CD4-positive, alpha-beta T cell treated with Interleukin-4 for 4 hours (primary cell): ENCODE results near the gene PXDC1.
A peak's percentile ranks its signal among the peaks of the same experiment; 100 is the strongest.

Source experiments
- DNase-seq: peaks from one replicate; pipeline ENCODE4 v3.0.0-alpha.2; 2020

PXDC1 gene

DNA sequence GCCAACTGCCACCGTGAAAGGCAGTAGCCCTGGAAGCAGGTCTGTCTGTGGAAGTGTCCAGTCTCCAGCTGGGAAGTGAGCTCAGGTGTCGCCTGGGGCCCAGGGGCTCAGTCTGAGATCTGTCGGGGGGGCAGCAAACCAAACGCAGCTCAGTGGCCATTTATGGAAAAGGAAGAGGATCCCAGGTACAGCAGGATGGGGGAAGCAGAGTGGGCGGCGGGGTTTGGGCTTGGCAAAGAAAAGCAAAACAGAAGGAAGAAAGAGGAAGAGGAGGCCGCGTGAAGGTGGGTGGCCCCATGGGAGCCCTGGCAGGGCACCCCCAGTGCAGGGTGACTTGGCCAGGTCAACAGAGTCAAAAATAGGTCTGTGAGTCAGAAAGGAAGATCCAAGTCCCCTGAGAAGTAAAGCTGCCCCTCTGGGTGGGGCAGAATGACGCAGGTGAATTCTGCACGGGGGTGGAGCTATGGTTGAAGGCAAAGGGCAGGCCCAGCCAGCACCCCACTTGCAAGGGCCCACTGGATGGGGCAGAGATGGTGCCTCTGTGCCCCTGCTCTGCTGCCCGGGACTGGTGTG lies 5.3 kb downstream of the PXDC1 start:
- no peak for DNase-seq

DNA sequence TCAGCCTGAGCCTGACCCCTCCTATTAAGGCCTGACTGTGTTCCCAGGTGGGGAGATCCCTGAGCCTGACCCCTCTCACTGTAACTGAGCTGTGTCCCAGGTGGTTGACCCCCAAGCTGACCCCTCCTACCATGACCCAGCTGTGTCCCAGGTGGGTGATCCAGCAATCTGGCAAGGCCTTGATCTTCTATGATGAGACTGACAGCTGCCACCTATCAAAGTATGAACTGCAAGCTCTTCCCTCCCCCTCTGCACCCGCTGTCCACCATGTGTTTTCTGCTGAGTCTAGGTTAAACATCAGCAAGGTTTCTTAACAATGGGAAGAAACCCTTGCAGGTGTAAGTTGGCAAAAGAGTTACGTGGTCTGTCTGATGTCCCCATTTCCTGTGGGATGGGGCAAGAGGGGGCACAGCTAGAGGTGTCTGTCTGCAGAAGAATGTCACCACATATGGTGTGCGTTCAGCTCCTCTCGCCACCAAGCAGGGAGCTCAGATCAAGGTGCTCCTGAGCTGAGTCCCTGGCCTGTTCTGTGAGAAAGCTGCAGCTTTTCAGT lies 5.9 kb downstream of the PXDC1 start:
- no peak for DNase-seq

DNA sequence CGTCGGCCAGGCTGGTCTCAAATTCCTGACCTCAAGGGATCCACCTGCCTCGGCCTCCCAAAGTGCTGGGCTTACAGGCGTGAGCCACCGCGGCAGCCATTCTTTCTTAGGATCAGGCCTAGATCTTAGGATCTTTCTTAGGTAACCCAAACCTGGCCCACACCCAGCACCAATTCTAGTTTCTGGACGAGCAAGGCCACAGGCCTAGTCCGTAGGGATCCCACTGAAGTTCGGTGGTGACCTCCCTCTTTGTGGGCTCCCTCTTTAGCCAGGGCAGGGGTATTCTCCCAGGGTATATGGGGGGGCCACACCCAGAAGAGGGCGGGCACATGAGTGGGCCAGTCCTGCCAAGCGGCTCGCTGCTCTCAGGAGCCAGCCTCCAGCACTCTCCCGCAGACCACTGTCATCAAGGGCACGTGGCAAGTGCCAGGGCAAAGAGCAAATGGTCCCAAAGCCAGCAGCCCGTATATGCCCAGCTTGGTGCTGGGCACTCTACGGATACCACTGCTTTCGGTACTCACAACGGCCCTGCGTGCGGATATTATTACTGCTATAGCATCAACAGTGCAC lies 6.5 kb downstream of the PXDC1 start:
- DNase-seq = no peak

- no peak for DNase-seq
These were observed 7.2 kb downstream of the PXDC1 start for GRCh38 chr6:3744211-3744900.

- no peak for DNase-seq
These were observed 8.0 kb downstream of the PXDC1 start for GRCh38 chr6:3743541-3743940.

- peak; percentile 83 for DNase-seq
These were observed 8.8 kb downstream of the PXDC1 start for GRCh38 chr6:3742426-3743344.

GRCh38 chr6:3742076-3742425 lies 9.5 kb downstream of the PXDC1 start:
- no peak for DNase-seq

DNA sequence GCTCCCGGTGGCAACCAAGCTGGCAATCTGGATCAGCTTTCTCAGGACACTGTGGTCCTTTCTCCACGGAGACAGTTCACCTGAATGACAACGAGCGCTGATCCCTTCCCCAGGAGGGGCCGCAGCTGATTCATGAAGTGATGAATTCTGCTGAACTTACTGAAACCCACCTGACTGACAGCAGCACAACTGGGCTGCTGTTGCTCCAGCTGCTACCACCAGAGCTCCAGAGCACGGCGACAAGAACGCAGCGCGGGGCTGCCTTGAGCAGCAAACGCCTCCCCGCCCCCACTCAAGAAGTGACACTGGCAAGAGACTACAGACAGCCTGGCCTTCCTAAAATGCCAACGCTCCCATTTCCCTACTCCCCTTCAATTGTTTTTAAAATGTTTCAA lies 10.0 kb downstream of the PXDC1 start:
- no peak for DNase-seq

GRCh38 chr6:3740551-3741476 lies 10.7 kb downstream of the PXDC1 start:
- DNase-seq = no peak

DNA sequence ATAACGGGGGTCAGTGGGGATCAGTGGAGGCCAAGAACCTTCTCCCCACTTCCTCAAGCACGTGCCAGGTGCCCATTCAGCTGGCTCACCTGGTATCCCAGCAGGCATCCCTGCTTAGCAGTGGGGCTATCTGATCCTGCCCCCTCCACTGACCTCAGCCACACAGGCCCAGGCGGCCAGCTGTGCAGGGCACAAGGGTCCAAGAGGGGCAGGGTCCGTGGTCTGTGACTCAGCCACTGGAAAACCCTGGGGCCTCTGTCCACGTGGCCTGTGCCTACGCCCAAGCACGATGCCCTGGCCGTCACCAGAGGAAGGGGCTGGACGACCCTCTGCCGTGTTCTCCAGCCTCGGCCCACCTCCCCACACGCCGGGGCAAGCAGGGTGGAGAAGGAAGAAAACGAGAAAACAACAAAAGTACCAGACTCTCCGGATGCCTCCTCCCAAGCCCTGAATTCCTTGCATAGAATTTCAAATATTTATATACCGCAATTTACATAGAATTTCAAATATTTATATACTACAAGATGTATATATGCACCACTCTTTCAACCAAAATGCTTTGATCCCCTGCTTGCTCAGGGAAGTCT lies 12.1 kb downstream of the PXDC1 start:
- DNase-seq = no peak

DNA sequence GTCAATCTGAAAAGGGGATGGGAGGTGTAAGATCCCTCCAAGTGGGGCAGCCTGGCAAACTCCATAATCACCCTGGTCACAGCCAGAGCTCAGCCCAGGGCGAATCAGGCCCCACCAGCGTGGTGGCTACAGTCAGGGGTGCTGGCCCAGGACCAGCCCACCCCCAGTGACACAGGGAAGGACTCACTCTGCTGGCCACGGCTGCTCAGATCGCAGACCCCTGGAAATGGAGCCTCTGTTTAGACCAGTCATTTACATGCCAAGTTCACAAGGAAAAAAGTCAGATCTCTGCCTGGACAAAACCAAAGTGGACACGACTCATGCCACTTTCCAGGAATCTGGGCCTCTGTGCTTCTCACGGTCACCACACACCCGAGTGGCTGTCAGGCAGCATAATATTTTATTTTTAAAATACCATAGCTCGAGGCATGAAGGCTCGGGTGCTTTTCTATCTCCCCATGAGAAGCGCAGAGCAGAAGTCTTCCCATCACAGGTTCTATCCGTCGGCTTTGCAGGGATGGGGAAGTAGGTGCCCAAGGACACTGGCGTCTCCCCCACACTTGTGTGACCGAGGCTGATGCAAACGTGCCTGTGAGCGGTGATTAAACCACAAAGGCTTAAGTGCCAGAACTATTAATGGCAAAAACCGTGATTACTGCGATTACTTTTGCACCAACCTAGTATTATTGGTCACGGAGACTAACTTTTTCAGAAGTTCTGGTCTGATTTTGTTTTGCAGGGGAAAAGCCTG lies 13.0 kb downstream of the PXDC1 start:
- DNase-seq = no peak

- DNase-seq = no peak
These were observed 13.7 kb downstream of the PXDC1 start for GRCh38 chr6:3737831-3738210.

DNA sequence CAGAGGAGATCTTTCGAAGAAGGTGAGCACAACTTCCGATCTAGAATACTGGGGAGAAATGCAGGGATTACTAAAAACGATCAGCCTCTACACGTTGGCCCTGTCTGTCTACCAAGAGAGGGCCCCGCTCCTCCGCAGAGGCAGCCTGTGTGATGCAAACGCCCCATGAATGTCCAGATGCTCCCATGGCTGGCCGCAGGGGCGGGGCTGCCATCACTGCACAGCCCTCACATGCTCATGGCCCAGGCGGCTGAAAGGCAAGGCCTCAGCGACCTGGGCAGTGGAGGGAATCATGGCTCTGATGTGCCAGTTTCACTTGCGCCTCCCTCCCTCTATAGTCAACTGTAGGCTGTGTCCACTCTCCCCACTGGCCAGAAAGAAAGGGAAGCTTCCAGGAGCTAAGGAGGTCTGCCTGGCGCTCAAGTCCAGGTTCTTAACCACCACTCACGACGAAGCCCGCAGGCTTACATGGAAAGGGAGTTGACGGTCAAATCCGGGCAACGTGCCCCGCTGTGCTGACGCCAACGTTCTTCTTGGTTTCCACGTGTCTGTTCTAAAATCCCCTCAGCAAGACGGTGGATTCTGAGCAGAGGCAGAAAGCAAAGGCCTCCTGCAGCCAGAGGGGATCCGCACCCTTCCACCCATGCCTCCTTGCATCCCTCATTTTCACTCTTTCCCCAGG lies 14.2 kb downstream of the PXDC1 start:
- no peak for DNase-seq

DNA sequence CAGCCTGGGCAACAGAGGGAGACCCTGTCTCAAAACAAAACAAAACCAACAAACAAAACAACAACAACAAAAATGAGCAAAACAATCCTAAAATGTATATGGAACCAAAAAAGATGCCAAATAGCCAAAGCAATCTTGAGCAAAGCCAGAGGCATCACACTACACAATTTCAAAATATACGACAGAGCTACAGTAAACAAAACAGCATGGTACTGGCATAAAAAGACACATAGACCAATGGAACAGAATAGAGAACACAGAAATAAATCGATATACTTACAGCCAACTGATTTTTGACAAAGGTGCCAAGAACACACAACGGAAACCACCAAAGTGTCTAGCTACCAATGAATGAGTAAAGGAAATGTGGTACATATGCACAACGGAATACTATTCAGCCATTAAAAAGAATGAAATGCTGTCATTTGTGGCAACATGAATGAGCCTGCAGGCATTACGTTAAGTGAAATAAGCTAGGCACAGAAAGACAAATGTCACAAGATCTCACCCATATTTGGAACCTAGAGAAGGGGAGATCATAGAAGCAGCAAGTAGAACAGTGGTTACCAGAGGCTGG lies 16.4 kb downstream of the PXDC1 start:
- DNase-seq = no peak

GRCh38 chr6:3734023-3734422 lies 17.5 kb downstream of the PXDC1 start:
- DNase-seq = no peak

DNA sequence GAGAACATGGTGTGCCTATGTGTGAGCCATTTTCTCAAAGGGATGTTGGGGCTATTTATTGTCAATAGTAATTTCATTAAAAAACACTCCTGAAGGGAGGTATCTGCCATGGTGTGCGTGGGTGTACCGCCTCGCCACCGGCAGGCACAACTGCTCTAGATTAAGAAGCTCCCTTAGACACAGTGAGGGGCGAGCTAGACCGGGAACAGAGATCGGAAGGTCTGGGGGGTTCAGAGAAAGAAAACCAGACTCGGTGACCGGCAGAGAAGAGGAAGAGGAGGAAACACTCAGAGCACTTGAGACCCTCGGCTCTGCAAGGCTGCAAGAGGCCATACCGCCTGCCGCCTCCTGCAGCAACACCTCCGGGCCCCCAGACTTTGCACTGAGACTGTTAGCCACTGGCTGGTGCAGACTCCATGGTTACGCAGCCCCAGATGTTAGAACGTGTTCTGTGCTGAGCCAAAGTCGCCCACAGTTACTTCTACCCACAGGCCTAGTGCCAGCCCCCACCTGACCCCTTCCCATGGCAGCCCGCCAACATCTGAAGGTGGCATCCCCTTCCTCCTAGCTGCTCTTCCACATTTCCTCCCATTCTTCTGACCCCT lies 18.1 kb downstream of the PXDC1 start:
- DNase-seq = no peak

DNA sequence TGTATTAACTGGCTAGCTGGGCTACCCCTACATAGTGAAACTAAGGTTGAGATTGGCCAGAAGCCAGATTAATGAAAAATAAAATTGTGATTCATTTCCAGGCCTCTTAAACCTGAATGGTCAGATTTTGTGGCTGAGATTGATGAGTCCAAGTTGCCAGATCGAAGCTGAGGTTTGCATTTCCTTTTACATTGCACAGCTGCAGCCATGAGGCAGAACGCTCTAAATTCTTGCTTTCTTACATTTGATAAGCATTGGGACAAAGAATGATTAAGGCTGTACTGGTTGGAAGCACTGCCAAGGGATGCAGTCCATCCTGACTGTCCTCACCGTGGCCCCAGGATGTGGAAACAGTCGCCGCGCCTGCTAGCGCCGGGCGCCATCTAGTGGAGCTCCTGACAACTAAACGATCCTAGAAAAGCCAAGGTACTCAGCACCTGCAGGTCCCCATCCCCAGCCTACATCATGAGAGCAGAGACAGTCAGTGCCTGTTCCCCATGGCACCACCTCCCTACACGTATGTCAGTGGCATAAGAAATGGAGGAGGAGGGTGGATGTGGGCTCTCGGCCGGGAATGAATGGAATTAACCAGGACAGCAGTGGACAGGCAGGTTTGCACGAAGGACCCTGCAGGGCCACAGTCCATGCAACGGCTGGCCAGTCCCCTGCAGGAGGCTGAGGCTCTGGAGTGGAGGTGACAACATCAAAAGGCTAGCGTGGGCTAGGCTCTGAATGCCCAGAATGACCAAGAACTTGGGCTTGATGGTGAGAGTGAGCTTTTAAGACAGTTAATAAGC lies 19.0 kb downstream of the PXDC1 start:
- peak; percentile 61 for DNase-seq

GRCh38 chr6:3731700-3732099 lies 19.8 kb downstream of the PXDC1 start:
- DNase-seq = no peak
